Measurements from ENCODE around the gene CD247.

The CD247 gene

DNA sequence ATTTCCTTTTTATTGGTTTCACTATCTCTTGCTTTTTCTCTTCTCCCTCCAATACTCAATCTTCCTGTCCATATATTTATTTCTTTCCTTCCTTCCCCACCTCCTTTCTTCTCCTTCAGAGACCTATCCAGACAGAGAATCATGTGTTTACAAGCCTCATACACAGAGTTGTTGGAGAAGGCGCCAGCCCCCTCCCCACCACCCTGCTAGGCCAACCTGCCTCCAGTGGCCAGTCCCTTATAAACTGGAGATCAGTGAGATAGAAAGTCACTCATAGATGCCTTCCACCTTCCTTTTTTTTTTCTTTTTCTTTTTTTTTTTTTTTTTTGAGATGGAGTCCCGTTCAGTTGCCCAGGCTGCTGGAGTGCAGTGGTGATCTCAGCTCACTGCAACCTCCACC lies 53.3 kb downstream of the CD247 start:
- TF ChIP-seq, protein P1, sequence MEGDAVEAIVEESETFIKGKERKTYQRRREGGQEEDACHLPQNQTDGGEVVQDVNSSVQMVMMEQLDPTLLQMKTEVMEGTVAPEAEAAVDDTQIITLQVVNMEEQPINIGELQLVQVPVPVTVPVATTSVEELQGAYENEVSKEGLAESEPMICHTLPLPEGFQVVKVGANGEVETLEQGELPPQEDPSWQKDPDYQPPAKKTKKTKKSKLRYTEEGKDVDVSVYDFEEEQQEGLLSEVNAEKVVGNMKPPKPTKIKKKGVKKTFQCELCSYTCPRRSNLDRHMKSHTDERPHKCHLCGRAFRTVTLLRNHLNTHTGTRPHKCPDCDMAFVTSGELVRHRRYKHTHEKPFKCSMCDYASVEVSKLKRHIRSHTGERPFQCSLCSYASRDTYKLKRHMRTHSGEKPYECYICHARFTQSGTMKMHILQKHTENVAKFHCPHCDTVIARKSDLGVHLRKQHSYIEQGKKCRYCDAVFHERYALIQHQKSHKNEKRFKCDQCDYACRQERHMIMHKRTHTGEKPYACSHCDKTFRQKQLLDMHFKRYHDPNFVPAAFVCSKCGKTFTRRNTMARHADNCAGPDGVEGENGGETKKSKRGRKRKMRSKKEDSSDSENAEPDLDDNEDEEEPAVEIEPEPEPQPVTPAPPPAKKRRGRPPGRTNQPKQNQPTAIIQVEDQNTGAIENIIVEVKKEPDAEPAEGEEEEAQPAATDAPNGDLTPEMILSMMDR (conservative IDR thresholded peaks at IDR 0.05; ENCODE audit: control insufficient read depth, insufficient read depth, low read depth, low read length): no peak
- no peak overlapping the region for H3K4me3 ChIP-seq (ENCODE audit: control insufficient read depth, low read depth, low read length)
- no peak for DNase-seq (ENCODE audit: low read depth)

- no peak overlapping the region for H3K4me3 ChIP-seq (ENCODE audit: control insufficient read depth, low read depth, low read length)
- TF ChIP-seq, protein P1 (conservative IDR thresholded peaks at IDR 0.05; ENCODE audit: control insufficient read depth, insufficient read depth, low read depth, low read length): no peak
- DNase-seq (ENCODE audit: low read depth): no peak
Observed at GRCh38 chr1:167463875-167464575, 54.3 kb downstream of the CD247 start.

- DNase-seq (ENCODE audit: low read depth): no peak
- TF ChIP-seq, protein P1 (conservative IDR thresholded peaks at IDR 0.05; ENCODE audit: control insufficient read depth, insufficient read depth, low read depth, low read length): no peak
- H3K4me3 ChIP-seq (ENCODE audit: control insufficient read depth, low read depth, low read length): no peak overlapping the region
Observed at GRCh38 chr1:167463080-167463479, 55.2 kb downstream of the CD247 start.

GRCh38 chr1:167462341-167462740 lies 56.0 kb downstream of the CD247 start:
- no peak overlapping the region for H3K4me3 ChIP-seq (ENCODE audit: control insufficient read depth, low read depth, low read length)
- no peak for DNase-seq (ENCODE audit: low read depth)
- TF ChIP-seq, protein P1 (conservative IDR thresholded peaks at IDR 0.05; ENCODE audit: control insufficient read depth, insufficient read depth, low read depth, low read length): no peak

DNA sequence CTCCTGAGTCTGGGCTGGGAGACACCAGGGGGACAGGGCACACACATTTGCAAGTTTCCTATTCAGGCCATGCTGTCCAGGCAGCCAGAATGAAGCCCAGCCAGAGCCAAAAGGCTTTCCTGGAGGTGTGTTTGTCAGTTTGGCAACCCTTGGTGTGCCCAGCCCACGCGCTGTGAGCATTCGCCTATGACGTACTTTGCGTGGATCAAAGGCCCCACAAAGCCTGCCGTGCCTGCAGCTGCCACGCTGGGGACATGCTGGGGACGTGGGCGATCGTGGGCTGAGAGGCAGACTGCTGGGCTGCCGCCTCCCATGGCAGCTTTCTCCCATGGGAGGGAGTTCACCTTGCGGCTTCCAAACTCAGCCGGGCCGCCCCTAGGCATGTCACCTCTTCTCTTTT lies 57.5 kb downstream of the CD247 start:
- TF ChIP-seq, protein P1 (conservative IDR thresholded peaks at IDR 0.05; ENCODE audit: control insufficient read depth, insufficient read depth, low read depth, low read length): no peak
- no peak for DNase-seq (ENCODE audit: low read depth)
- no peak overlapping the region for H3K4me3 ChIP-seq (ENCODE audit: control insufficient read depth, low read depth, low read length)

- no peak overlapping the region for H3K4me3 ChIP-seq (ENCODE audit: control insufficient read depth, low read depth, low read length)
- TF ChIP-seq, protein P1 (conservative IDR thresholded peaks at IDR 0.05; ENCODE audit: control insufficient read depth, insufficient read depth, low read depth, low read length): no peak
- no peak for DNase-seq (ENCODE audit: low read depth)
Observed at GRCh38 chr1:167457936-167458584, 60.3 kb downstream of the CD247 start.
